Esophagus squamous epithelium (tissue), 5 donors: Measurements from ENCODE around the gene PYM1. TPM values are rescaled to one million over a fixed set of nuclear protein-coding genes. Genes with fewer than 3 reads are reported as not detected.

Source experiments
- DNase-seq: peaks from one replicate; lab custom pipeline; 2025; lab: John Stamatoyannopoulos, UW
- H3K27ac ChIP-seq, 4 donors: fragments of 200-600 bp; sonication (generic); one replicate each; pipeline ENCODE4 v1.5.1; 2016 to 2019; ENCODE audit warnings: mild to moderate bottlenecking in 1 of 4
- H3K27me3 ChIP-seq, 4 donors: fragments of 200-600 bp; sonication (generic); 1 replicate in 3 of 4; 2 replicates in 1 of 4; pipeline versions ENCODE4 v1.5.1 to v1.6.0; 2017 to 2021; ENCODE audit warnings: antibody characterized with exemption in 1 of 4
- H3K36me3 ChIP-seq, 3 donors: fragments of 200-600 bp; sonication (generic); one replicate each; pipeline ENCODE4 v1.5.1; 2016 to 2019
- H3K4me1 ChIP-seq, 3 donors: fragments of 200-600 bp; sonication (generic); one replicate each; pipeline ENCODE4 v1.5.1; 2017 to 2019
- H3K4me3 ChIP-seq, 4 donors: fragments of 200-600 bp; sonication (generic); 1 replicate in 3 of 4; 2 replicates in 1 of 4; pipeline ENCODE4 v1.5.1; 2016 to 2019; ENCODE audit warnings: mild to moderate bottlenecking in 2 of 4, moderate library complexity in 1 of 4
- H3K9me3 ChIP-seq, 3 donors: fragments of 200-600 bp; sonication (generic); one replicate each; pipeline ENCODE4 v1.5.1; 2016 to 2019
- POLR2A ChIP-seq, 4 donors: fragments of 450-650 bp; IDR thresholded peaks; one replicate each; pipeline ENCODE4 v1.6.1; 2017; ENCODE audit warnings: antibody characterized with exemption in 4 of 4, mild to moderate bottlenecking in 4 of 4, moderate library complexity in 3 of 4
- WGBS, 2 donors: methylation state at CpG; one replicate each; pipeline ENCODE4 v1.1.5; 2018; 5-methylcytosine and 5-hydroxymethylcytosine counted together
- intact Hi-C: fragments of 100-400 bp; cut with DNase I; formaldehyde crosslinking; loops from one replicate; pipeline ENCODE4 v1.15.0; 2022
- total RNA-seq, 4 donors: library from RNA; depleted of rRNA; stranded (reverse); fragments of >200 nt; gene quantifications; one replicate each; pipeline ENCODE4 v1.1.0, GENCODE V29; 2016
- TF ChIP-seq, protein P1 (sequence below), 6 experiments: fragments of 450-650 bp in 4 of 6; fragments of 200-600 bp in 2 of 6; sonication (generic) in 2 of 6; IDR thresholded peaks; one replicate each; pipeline ENCODE4 v1.5.1; 2016 to 2019; ENCODE audit warnings: antibody characterized with exemption in 6 of 6, mild to moderate bottlenecking in 4 of 6, moderate library complexity in 4 of 6
- donor health status: DM: yes; HTN: yes; CAD: no.

Gene PYM1
- total RNA-seq, 4 donors from 2014 or later, result 60.7 to 107 (median 85.0) TPM

DNA sequence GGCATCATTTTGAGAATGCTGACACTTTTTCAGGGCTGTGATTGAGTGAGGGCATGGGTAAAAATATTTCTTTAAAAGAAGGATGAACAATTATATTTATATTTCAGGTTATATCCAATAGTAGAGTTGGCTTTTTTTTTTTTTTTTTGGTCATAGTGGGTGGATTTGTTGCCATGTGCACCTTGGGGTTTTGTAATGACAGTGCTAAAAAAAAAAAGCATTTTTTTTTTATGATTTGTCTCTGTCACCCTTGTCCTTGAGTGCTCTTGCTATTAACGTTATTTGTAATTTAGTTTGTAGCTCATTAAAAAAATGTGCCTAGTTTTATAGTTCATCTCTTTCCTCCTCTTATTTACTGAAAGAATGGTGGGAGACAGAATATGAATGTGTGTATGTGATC is 44.8 kb upstream of the PYM1 start:
- no peak for TF ChIP-seq POLR2A (IDR thresholded peaks at IDR 0.05)
- TF ChIP-seq, protein P1, sequence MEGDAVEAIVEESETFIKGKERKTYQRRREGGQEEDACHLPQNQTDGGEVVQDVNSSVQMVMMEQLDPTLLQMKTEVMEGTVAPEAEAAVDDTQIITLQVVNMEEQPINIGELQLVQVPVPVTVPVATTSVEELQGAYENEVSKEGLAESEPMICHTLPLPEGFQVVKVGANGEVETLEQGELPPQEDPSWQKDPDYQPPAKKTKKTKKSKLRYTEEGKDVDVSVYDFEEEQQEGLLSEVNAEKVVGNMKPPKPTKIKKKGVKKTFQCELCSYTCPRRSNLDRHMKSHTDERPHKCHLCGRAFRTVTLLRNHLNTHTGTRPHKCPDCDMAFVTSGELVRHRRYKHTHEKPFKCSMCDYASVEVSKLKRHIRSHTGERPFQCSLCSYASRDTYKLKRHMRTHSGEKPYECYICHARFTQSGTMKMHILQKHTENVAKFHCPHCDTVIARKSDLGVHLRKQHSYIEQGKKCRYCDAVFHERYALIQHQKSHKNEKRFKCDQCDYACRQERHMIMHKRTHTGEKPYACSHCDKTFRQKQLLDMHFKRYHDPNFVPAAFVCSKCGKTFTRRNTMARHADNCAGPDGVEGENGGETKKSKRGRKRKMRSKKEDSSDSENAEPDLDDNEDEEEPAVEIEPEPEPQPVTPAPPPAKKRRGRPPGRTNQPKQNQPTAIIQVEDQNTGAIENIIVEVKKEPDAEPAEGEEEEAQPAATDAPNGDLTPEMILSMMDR (IDR thresholded peaks at IDR 0.05), result no peak
- H3K27me3 ChIP-seq, result no peaks in the 10 kb centered on the region
- peaks cover 0 to 44% (median 0%) of the 10 kb centered on the region in 3 donors for H3K36me3 ChIP-seq
- intact Hi-C loops, result no loop called here
- no peak for DNase-seq
- no peaks in the 10 kb centered on the region for H3K9me3 ChIP-seq
- H3K27ac ChIP-seq, result peak overlapping the region; percentile 91 to 97 (median 96)
- H3K4me1 ChIP-seq, result peaks cover 12 to 59% (median 40%) of the 10 kb centered on the region in 3 donors
- peak overlapping the region; percentile 44 to 75 (median 60) for H3K4me3 ChIP-seq
- 24 to 27% methylated on average over 1 of the region's 1 CpG for WGBS, 2 donors

DNA sequence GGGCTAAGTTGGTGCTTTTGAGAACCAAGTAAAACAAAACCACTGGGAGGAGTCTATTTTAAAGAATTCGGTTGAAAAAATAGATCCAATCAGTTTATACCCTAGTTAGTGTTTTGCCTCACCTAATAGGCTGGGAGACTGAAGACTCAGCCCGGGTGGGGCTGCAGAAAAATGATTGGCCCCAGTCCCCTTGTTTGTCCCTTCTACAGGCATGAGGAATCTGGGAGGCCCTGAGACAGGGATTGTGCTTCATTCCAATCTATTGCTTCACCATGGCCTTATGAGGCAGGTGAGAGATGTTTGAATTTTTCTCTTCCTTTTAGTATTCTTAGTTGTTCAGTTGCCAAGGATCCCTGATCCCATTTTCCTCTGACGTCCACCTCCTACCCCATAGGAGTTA is 44.3 kb upstream of the PYM1 start:
- intact Hi-C loops, result no loop called here

DNA sequence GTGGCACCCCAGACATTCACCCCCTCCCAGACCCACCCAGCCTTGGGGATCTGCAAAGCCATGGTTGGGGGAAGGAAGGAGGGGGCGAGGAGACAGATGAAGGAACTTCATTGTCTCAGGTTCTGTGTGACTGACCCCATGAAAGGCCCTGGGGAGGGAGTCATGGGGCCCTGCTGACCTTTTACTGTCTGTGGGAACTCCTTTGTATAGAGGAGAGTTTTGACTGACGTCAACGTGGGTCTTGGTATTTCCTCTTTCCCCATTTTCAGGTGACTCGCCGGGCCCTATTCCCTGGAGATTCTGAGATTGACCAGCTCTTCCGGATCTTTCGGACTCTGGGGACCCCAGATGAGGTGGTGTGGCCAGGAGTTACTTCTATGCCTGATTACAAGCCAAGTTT is 43.1 kb upstream of the PYM1 start:
- DNase-seq, result no peak
- H3K27ac ChIP-seq, result peak overlapping the region in 2 of 4 donors; percentile 62 to 94
- TF ChIP-seq POLR2A (IDR thresholded peaks at IDR 0.05), result no peak
- TF ChIP-seq, protein P1 (IDR thresholded peaks at IDR 0.05), result no peak
- WGBS, 2 donors, result 78 to 85% methylated on average over 4 to 6 of the region's 7 CpGs
- H3K36me3 ChIP-seq, result peaks cover 0 to 28% (median 0%) of the 10 kb centered on the region in 3 donors
- peaks cover 18 to 55% (median 33%) of the 10 kb centered on the region in 3 donors for H3K4me1 ChIP-seq
- H3K4me3 ChIP-seq, result no peak overlapping the region
- H3K9me3 ChIP-seq, result no peaks in the 10 kb centered on the region
- intact Hi-C loops, result no loop called here
- H3K27me3 ChIP-seq, result no peaks in the 10 kb centered on the region

More for the DNA sequence above, 44.3 kb upstream of the PYM1 start:
- Histone ChIP-seq H3K36me3 (peaks cover 0 to 40% (median 0%) of the 10 kb centered on the region in 3 donors), H3K4me3 (no peak overlapping the region), H3K4me1 (peaks cover 16 to 59% (median 41%) of the 10 kb centered on the region in 3 donors), H3K27me3 (no peaks in the 10 kb centered on the region), H3K9me3 (no peaks in the 10 kb centered on the region), H3K27ac (peak overlapping the region; percentile 62 to 97 (median 92))
- DNase-seq, result no peak
- 37 to 56% methylated on average over 3 of the region's 3 CpGs for WGBS, 2 donors
- TF ChIP-seq, protein P1 (IDR thresholded peaks at IDR 0.05), result no peak
- no peak for TF ChIP-seq POLR2A (IDR thresholded peaks at IDR 0.05)

DNA sequence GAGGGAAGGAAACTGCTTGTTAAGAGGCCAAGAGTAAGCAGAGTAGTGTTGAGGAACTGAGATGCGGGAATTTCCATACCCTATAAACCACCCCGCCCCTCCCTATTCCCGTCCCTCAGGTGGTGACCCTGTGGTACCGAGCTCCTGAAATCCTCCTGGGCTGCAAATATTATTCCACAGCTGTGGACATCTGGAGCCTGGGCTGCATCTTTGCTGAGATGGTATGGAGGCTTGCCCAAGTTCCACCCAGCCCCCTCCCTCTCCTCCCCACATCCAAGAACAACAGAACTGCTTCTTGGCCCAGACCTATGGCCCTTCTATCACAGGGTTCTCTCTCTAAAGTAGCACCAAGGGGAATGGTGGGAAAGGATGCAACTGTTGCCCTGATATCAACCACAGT is 41.7 kb upstream of the PYM1 start:
- TF ChIP-seq, protein P1 (IDR thresholded peaks at IDR 0.05), result no peak
- TF ChIP-seq POLR2A (IDR thresholded peaks at IDR 0.05), result no peak
- H3K36me3 ChIP-seq, result peaks cover 0 to 26% (median 0%) of the 10 kb centered on the region in 3 donors
- H3K4me1 ChIP-seq, result peaks cover 9 to 46% (median 23%) of the 10 kb centered on the region in 3 donors
- no peaks in the 10 kb centered on the region for H3K9me3 ChIP-seq
- intact Hi-C loops, result no loop called here
- no peak overlapping the region for H3K27ac ChIP-seq
- no peak for DNase-seq
- 88 to 94% methylated on average over 4 of the region's 4 CpGs for WGBS, 2 donors
- H3K27me3 ChIP-seq, result no peaks in the 10 kb centered on the region
- H3K4me3 ChIP-seq, result no peak overlapping the region

DNA sequence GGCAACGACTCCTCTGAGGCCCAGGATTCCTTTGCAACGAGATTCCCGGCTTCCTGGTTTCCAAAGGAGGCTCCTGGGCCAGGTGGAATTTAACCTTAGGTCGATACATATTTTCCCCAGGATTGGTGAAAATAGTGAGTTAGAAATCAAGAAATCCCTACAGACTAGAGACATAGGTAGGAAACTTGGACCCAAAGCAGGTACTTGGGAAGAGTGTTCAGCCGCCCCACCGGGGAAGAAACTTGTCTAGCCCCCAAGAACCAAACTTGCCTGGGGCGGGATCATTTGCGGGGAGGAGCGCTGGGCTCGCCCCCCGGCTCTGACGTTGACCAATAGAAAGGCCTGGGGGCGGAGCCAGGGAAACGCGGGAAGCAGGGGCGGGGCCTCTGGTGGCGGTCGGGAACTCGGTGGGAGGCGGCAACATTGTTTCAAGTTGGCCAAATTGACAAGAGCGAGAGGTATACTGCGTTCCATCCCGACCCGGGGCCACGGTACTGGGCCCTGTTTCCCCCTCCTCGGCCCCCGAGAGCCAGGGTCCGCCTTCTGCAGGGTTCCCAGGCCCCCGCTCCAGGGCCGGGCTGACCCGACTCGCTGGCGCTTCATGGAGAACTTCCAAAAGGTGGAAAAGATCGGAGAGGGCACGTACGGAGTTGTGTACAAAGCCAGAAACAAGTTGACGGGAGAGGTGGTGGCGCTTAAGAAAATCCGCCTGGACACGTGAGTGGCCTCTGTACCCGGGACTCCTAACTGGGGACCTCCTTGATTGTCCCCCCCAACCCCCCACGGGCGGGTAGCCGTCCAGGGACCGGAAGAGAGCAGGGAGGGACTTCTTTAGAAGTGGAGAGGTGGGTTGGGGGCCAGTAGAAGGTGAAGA is 39.0 kb upstream of the PYM1 start, which contains the start of gene CDK2:
Gene CDK2, plus strand, starts transcription at position 423 of the 874 bp plus-strand sequence. Its CDS starts 179 bp downstream, at position 602.
- intact Hi-C loops, result no loop called here
- Histone ChIP-seq H3K4me1 (peaks cover 9 to 33% (median 12%) of the 10 kb centered on the region in 3 donors), H3K9me3 (no peaks in the 10 kb centered on the region), H3K36me3 (peaks cover 0 to 25% (median 0%) of the 10 kb centered on the region in 3 donors), H3K4me3 (peak within 1 kb of the TSS; percentile 68 to 90 (median 82)), H3K27ac (peak within 1 kb of the TSS; percentile 88 to 93 (median 91)), H3K27me3 (no peaks in the 10 kb centered on the region)
- DNase-seq, result peak; percentile 40
- WGBS, 2 donors, result 0% methylated on average over 23 to 33 of the region's 45 CpGs
- TF ChIP-seq POLR2A (IDR thresholded peaks at IDR 0.05), result peak in 3 of 4 donors; percentile 51 to 83 (median 80)
- TF ChIP-seq, protein P1 (IDR thresholded peaks at IDR 0.05), result no peak
